Skeletal muscle satellite cell (primary cell): ENCODE results near the gene MARCHF9. TPM values are rescaled to one million over a fixed set of nuclear protein-coding genes. Genes with fewer than 3 reads are reported as not detected.
A peak's percentile ranks its signal among the peaks of the same experiment; 100 is the strongest.
"Not testable (repeated sequence)": the region's sequence is repeated elsewhere in the genome, so short reads cannot be mapped to it uniquely, and the experiment has no call there.

Experiments used
- H3K27me3 ChIP-seq: 2 replicates; pipeline ENCODE4 v1.7.0; 2013; ENCODE audit warnings: low read length; ENCODE audit not compliant: control insufficient read depth, insufficient read depth
- H3K36me3 ChIP-seq: 2 replicates; pipeline ENCODE4 v1.7.0; 2013; ENCODE audit warnings: mild to moderate bottlenecking, control low read depth, low read length; ENCODE audit not compliant: insufficient read depth
- H3K4me1 ChIP-seq: 2 replicates; pipeline ENCODE4 v1.7.0; 2013; ENCODE audit warnings: low read length; ENCODE audit not compliant: control insufficient read depth, insufficient read depth
- H3K4me2 ChIP-seq: 2 replicates; pipeline ENCODE4 v1.7.0; 2013; ENCODE audit warnings: mild to moderate bottlenecking, low read length
- H3K4me3 ChIP-seq: 2 replicates; pipeline ENCODE4 v1.7.0; 2013; ENCODE audit warnings: low read length
- H3K9ac ChIP-seq: 2 replicates; pipeline ENCODE4 v1.7.0; 2013; ENCODE audit warnings: mild to moderate bottlenecking, low read depth, low read length, moderate library complexity
- H3K9me3 ChIP-seq: replicated peaks from 2 replicates; pipeline ENCODE4 v1.7.0; 2013; ENCODE audit warnings: mild to moderate bottlenecking, control low read depth, low read length
- total RNA-seq: library from RNA; depleted of rRNA; stranded (reverse); fragments of >200 nt; gene quantifications from 2 replicates; pipeline ENCODE4 v1.2.3, GENCODE V29; 2012; rRNA removed

Gene MARCHF9
- 0.51 and 2.0 TPM in 2 replicates for total RNA-seq

- Histone ChIP-seq H3K9me3 (no peaks in the 10 kb centered on the region), H3K9ac (no peak within 1 kb of the TSS), H3K4me3 (peak within 1 kb of the TSS; percentile 66), H3K27me3 (peaks cover 31% of the 10 kb centered on the region), H3K4me1 (peaks cover 22% of the 10 kb centered on the region), H3K36me3 (peaks cover 9% of the 10 kb centered on the region), H3K4me2 (peak within 1 kb of the TSS; percentile 78)
Measured at GRCh38 chr12:57754411-57755193, at the start of gene MARCHF9. TSS of gene MARCHF9 (plus strand) at chr12:57755103. CDS start at chr12:57755529, 426 bp downstream.

GRCh38 chr12:57707250-57707649, 47.7 kb upstream of the MARCHF9 start:
- Histone ChIP-seq H3K27me3 (no peaks in the 10 kb centered on the region), H3K4me3 (no peak overlapping the region), H3K4me1 (no peaks in the 10 kb centered on the region), H3K9ac (no peak overlapping the region), H3K36me3 (peaks cover 17% of the 10 kb centered on the region), H3K4me2 (no peak overlapping the region), H3K9me3 (no peaks in the 10 kb centered on the region)

- peaks cover 16% of the 10 kb centered on the region for H3K36me3 ChIP-seq
- no peak overlapping the region for H3K4me3 ChIP-seq
- no peaks in the 10 kb centered on the region for H3K27me3 ChIP-seq
- H3K9ac ChIP-seq, result no peak overlapping the region
- no peaks in the 10 kb centered on the region for H3K4me1 ChIP-seq
- H3K9me3 ChIP-seq, result no peaks in the 10 kb centered on the region
- no peak overlapping the region for H3K4me2 ChIP-seq
Measured at GRCh38 chr12:57708296-57708695, 46.6 kb upstream of the MARCHF9 start.

DNA sequence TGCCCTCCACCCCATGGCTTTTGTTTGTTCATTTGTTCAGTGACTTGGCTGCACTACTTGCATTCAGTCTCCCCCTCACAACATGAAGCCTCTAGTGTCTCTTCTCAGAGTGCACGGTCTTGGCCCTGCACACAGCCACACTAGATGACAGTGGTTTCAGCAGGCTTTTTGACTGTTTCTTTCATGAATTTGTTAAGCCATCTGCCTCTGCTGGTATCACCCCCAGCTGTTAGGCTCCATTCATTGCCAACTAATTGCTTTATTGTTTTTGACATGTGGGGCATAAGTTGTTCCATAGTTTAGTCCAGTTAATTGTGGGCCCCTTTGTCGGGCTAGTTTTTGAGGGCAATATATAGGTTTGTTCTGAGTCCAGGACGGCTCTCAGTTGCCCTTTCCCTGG, 42.2 kb upstream of the MARCHF9 start:
- Histone ChIP-seq H3K9ac (no peak overlapping the region), H3K4me3 (no peak overlapping the region), H3K4me2 (no peak overlapping the region), H3K4me1 (no peaks in the 10 kb centered on the region), H3K36me3 (peaks cover 23% of the 10 kb centered on the region), H3K9me3 (no peaks in the 10 kb centered on the region), H3K27me3 (no peaks in the 10 kb centered on the region)

DNA sequence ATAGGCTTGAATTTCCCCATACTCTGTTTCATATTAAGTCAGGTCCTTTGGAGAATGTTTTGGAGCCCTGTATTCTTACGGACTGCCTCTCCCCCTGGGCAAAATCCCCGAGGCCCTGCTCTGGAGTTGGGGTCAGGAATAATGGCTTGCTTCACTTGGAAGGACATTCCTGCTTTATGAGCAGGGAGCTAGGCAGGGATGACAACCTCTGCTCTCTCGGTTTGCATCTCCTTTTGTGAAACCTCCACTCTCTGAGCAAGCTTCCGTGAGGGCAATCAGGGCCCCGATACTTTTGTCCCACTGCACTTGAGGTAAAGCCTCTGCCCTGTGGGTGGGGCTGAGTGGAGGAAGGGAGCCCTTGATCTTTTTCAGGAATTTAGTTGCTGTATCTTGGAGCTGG, 41.7 kb upstream of the MARCHF9 start:
- H3K9ac ChIP-seq, result no peak overlapping the region
- no peaks in the 10 kb centered on the region for H3K9me3 ChIP-seq
- no peak overlapping the region for H3K4me2 ChIP-seq
- H3K27me3 ChIP-seq, result no peaks in the 10 kb centered on the region
- peaks cover 28% of the 10 kb centered on the region for H3K36me3 ChIP-seq
- no peaks in the 10 kb centered on the region for H3K4me1 ChIP-seq
- H3K4me3 ChIP-seq, result no peak overlapping the region

DNA sequence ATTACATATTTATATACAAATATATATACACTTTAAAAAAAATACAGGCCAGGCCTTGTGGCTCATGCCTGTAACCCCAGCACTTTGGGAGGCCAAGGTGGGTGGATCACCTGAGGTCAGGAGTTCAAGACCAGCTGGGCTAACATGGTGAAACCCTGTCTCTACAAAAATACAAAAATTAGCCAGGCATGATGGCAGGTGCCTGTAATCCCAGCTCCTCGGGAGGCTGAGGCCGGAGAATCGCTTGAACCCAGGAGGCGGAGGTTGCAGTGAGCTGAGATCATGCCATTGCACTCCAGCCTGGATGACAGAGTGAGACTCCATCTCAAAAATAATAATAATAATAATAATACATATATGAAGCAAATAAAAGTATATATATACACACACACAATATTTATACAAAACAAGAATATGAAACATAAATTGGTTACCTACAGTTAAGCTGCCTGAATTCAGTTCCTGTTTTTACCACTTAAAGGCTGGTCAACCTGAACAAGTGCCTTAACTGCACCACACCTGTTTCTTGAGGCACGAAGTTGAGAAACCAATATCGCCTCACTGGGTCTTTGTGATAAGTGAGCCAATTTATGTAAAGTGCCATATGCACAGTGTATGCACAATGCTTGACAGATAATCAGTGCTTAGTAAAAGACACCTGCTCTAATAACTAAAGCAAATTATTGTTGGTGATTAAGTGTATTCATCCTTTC, 39.7 kb upstream of the MARCHF9 start:
- H3K36me3 ChIP-seq, result peaks cover 43% of the 10 kb centered on the region
- H3K4me1 ChIP-seq, H3K4me2 ChIP-seq, H3K9me3 ChIP-seq, H3K4me3 ChIP-seq, H3K27me3 ChIP-seq, H3K9ac ChIP-seq: not testable (repeated sequence)

DNA sequence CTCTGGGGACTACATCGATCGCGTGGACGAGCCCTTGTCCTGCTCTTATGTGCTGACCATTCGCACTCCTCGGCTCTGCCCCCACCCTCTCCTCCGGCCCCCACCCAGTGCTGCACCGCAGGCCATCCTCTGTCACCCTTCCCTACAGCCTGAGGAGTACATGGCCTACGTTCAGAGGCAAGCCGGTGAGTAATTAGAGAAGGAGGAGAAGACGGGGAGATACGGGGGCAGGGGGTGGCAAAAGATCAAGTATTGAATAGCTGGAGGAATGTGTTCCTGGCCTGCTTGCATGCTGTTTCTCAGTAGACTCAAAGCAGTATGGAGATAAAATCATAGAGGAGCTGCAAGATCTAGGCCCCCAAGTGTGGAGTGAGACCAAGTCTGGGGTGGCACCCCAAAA, 39.1 kb upstream of the MARCHF9 start:
- Histone ChIP-seq H3K27me3 (no peaks in the 10 kb centered on the region), H3K9me3 (no peaks in the 10 kb centered on the region), H3K36me3 (peaks cover 49% of the 10 kb centered on the region), H3K4me2 (no peak overlapping the region), H3K4me3 (no peak overlapping the region), H3K9ac (no peak overlapping the region), H3K4me1 (no peaks in the 10 kb centered on the region)

DNA sequence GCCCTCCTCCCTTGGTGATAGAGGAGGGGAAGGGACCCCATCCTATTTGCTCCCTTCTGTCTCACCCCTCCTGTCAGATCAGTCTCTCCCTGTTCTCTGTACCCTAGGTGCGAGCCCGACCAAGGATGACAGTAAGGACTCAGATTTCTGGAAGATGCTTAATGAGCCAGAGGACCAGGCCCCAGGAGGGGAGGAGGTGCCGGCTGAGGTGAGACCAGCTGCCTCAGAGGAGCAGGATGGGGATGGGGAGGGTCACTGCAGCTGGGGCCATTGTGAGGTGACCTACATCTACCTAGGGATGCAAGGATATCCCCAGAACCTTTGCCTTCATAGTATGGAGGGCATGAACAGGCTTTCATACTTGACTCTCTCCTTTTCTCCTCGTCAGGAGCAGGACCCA, 38.6 kb upstream of the MARCHF9 start:
- Histone ChIP-seq H3K9ac (no peak overlapping the region), H3K4me1 (no peaks in the 10 kb centered on the region), H3K9me3 (no peaks in the 10 kb centered on the region), H3K36me3 (peaks cover 49% of the 10 kb centered on the region), H3K4me2 (no peak overlapping the region), H3K27me3 (no peaks in the 10 kb centered on the region), H3K4me3 (no peak overlapping the region)

DNA sequence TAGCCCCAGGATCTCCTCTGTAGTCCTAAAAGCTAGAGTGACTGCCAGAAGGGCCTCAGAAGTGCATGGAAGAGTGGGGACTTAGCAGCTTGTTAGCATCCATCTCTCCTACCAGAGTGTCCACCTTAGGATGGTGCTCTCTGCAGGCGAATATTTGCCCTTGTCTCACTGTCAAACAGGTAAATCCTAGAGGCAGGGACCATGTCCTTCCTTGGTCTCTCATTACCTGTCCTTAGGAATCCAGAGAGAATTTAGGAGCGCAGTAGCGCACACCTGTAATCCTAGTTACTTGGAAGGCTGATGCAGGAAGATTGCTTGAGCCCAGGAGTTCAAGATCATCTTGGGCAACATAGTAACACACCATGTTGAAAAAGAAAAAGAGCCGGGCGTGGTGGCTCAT, 37.8 kb upstream of the MARCHF9 start:
- Histone ChIP-seq H3K36me3 (peaks cover 54% of the 10 kb centered on the region), H3K4me1 (no peaks in the 10 kb centered on the region), H3K27me3 (no peaks in the 10 kb centered on the region), H3K9ac (no peak overlapping the region), H3K9me3 (no peaks in the 10 kb centered on the region), H3K4me2 (no peak overlapping the region), H3K4me3 (no peak overlapping the region)

GRCh38 chr12:57717846-57718640, 36.9 kb upstream of the MARCHF9 start:
- Histone ChIP-seq H3K4me3 (no peak overlapping the region), H3K9ac (no peak overlapping the region), H3K9me3 (no peaks in the 10 kb centered on the region), H3K4me2 (no peak overlapping the region), H3K4me1 (no peaks in the 10 kb centered on the region), H3K36me3 (peaks cover 50% of the 10 kb centered on the region), H3K27me3 (no peaks in the 10 kb centered on the region)
